Measurements from ENCODE around the gene LRRC3. TPM values are rescaled to one million over a fixed set of nuclear protein-coding genes. Genes with fewer than 3 reads are reported as not detected.
A peak's percentile ranks its signal among the peaks of the same experiment; 100 is the strongest.

LRRC3 gene
- total and polyA plus RNA-seq, 12 donors: 0.67 to 3.2 (median 1.9) TPM

DNA sequence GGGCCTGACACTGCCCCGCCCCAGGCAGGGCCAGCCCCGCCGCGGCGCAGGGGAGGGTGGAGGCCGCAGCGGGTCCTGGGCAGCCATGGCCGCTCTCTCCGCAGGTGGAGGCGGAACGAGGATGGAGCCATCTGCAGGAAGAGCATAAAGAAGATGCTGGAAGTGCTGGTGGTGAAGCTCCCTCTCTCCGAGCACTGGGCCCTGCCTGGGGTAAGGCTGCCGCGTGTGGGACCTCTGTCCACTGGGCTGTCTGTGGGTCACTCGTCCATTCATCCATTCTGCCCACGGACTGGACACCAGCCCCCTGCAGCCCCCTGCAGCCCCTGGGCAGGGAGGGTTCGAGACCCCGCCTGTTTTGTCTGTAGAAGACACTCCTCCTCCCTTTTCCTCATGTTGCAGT lies 18.4 kb upstream of the LRRC3 start:
- WGBS, 4 donors: 85 to 91% (median 88%) methylated on average over 12 to 18 of the region's 18 CpGs
- Histone ChIP-seq H3K27ac (no peak overlapping the region), H3K4me3 (no peak overlapping the region), H3K36me3 (replicated peaks in 1 of 2) (no peaks in the 10 kb centered on the region), H3K4me1 (replicated peaks in 1 of 2) (no peaks in the 10 kb centered on the region), H3K9me3 (replicated peaks in 1 of 3) (no peaks in the 10 kb centered on the region), H3K27me3 (no peaks in the 10 kb centered on the region)
- TF ChIP-seq, protein P1, sequence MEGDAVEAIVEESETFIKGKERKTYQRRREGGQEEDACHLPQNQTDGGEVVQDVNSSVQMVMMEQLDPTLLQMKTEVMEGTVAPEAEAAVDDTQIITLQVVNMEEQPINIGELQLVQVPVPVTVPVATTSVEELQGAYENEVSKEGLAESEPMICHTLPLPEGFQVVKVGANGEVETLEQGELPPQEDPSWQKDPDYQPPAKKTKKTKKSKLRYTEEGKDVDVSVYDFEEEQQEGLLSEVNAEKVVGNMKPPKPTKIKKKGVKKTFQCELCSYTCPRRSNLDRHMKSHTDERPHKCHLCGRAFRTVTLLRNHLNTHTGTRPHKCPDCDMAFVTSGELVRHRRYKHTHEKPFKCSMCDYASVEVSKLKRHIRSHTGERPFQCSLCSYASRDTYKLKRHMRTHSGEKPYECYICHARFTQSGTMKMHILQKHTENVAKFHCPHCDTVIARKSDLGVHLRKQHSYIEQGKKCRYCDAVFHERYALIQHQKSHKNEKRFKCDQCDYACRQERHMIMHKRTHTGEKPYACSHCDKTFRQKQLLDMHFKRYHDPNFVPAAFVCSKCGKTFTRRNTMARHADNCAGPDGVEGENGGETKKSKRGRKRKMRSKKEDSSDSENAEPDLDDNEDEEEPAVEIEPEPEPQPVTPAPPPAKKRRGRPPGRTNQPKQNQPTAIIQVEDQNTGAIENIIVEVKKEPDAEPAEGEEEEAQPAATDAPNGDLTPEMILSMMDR (IDR thresholded peaks at IDR 0.05): no peak
- TF ChIP-seq POLR2A (IDR thresholded peaks at IDR 0.05): no peak
- intact Hi-C loops (cut with DNase I): no loop called here
- peak in 2 of 7 donors; percentile 1 to 7 for DNase-seq

DNA sequence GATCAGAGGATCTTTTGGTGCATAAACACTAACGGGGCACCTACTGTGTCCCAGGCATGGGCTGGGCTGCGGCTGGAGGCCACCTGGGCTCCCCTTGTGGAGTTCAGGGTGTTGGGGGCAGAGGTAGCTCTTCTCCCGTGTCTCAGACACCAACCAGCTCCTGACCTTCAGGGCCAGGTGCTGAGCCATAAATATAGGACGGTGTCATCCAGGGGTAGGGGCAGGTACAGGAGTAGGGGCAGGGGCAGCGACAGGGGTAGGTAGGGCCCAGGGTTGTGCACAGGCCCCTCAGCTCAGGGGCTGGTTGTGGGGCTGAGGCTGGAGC lies 18.0 kb upstream of the LRRC3 start:
- WGBS, 4 donors: 60 to 86% (median 77%) methylated on average over 1 to 5 of the region's 5 CpGs
- no peaks in the 10 kb centered on the region for H3K36me3 ChIP-seq (replicated peaks in 1 of 2)
- no peak for DNase-seq
- H3K4me3 ChIP-seq: no peak overlapping the region
- H3K4me1 ChIP-seq (replicated peaks in 1 of 2): no peaks in the 10 kb centered on the region
- intact Hi-C loops (cut with DNase I): no loop called here
- H3K27me3 ChIP-seq: peaks cover under 1% of the 10 kb centered on the region
- no peak overlapping the region for H3K27ac ChIP-seq
- TF ChIP-seq POLR2A (IDR thresholded peaks at IDR 0.05): no peak
- TF ChIP-seq, protein P1 (IDR thresholded peaks at IDR 0.05): no peak
- no peaks in the 10 kb centered on the region for H3K9me3 ChIP-seq (replicated peaks in 1 of 3)

DNA sequence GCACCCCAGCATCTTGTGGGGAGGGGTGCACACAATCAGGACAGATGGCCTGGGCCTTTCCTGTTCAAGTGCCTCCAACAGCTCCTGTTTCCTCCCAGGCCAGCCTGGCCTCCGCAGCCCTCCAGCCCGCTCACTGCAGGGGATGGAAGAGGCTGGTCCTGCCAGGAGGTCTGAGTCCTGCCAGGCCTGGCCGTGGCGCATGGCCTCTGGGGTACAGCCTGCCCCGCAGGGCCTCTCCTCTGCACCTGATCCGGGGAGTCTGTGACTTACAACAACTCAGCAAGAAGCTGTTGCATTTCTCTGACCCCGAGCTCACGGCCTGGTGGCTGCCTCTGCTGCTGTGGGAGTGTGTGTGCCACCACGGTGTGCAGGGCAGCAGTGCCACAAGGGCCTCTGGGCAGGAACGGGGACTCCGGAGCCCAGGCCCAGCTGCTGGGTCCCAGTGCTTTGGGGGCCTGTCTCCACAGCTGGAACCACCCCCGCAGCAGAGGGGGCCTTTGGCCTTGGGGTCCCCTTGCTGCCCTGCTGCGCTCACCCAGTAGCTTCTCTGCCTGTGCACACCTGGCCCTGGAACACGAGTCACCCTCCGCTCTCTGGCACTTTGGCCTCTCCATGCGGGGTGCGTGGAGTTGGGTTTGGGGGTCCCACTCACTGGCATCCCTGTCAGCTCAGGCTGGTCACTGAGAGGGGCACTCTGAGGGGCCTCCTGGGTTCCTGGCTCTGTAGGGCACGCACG lies 17.4 kb upstream of the LRRC3 start:
- no peak for TF ChIP-seq POLR2A (IDR thresholded peaks at IDR 0.05)
- TF ChIP-seq, protein P1 (IDR thresholded peaks at IDR 0.05): no peak
- intact Hi-C loops (cut with DNase I): no loop called here
- 88 to 100% (median 92%) methylated on average over 4 to 19 of the region's 19 CpGs for WGBS, 4 donors
- Histone ChIP-seq H3K9me3 (replicated peaks in 1 of 3) (no peaks in the 10 kb centered on the region), H3K27ac (no peak overlapping the region), H3K27me3 (peaks cover 3% of the 10 kb centered on the region), H3K36me3 (replicated peaks in 1 of 2) (no peaks in the 10 kb centered on the region), H3K4me3 (no peak overlapping the region), H3K4me1 (replicated peaks in 1 of 2) (no peaks in the 10 kb centered on the region)
- no peak for DNase-seq

DNA sequence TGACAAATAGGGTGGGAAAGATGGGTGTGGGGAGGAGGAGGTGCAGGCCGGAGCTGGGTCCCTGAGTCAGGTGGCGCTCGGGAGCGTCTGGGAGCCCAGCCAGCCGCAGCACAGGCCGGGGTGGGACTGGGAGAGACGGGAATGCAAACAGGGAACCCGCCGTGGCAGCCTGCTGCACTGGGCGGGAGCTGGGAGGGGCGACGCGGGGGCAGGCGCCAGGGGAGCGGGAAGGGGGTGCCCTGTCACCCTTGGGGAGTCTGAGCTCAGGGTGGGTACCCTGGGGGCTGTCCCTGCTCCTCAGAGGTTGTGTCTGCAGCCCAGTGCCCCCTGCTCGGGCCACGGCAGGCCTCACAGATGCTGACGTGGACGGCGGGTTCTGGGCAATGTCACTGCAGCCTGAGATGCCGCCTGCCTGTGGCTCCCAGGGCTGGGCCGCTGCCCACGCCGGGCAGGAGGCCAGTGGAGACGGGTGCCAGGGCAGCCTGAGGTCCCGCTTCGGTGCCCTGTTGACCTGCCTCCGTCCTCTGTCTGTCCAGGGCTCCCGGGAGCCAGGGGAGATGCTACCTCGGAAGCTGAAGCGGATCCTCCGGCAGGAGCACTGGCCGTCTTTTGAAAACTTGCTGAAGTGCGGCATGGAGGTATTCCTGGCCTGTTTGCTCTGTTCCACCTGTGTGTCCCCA lies 16.6 kb upstream of the LRRC3 start:
- Histone ChIP-seq H3K27me3 (peaks cover 3% of the 10 kb centered on the region), H3K4me1 (replicated peaks in 1 of 2) (no peaks in the 10 kb centered on the region), H3K4me3 (no peak overlapping the region), H3K9me3 (replicated peaks in 1 of 3) (no peaks in the 10 kb centered on the region), H3K36me3 (replicated peaks in 1 of 2) (no peaks in the 10 kb centered on the region), H3K27ac (no peak overlapping the region)
- TF ChIP-seq, protein P1 (IDR thresholded peaks at IDR 0.05): no peak
- no peak for TF ChIP-seq POLR2A (IDR thresholded peaks at IDR 0.05)
- intact Hi-C loops (cut with DNase I): no loop called here
- WGBS, 4 donors: 79 to 92% (median 86%) methylated on average over 14 to 34 of the region's 34 CpGs
- DNase-seq: no peak

All from adrenal gland (tissue), 12 donors.